Lung (tissue), 12 donors: ENCODE results near the gene AJAP1. TPM values are rescaled to one million over a fixed set of nuclear protein-coding genes. Genes with fewer than 3 reads are reported as not detected.

Source experiments
- ATAC-seq: fragments of 200-7000 bp; cut with Tn5 transposase; one replicate; pipeline ENCODE4 v1.9.1; 2020; ENCODE audit warnings: moderate number of reproducible peaks; ENCODE audit not compliant: insufficient read depth, low FRiP score
- DNase-seq, 3 donors: peaks; one replicate each; pipeline ENCODE4 v3.0.0-alpha.2; 2013 to 2017
- H3K27ac ChIP-seq, 2 donors: one replicate each; pipeline ENCODE4 v1.5.1; 2013; ENCODE audit warnings: mild to moderate bottlenecking in 2 of 2, moderate library complexity in 2 of 2, control low read depth in 1 of 2, inconsistent platforms in 1 of 2, low read depth in 1 of 2, low read length in 1 of 2
- H3K27me3 ChIP-seq, 3 donors: one replicate each; pipeline ENCODE4 v1.5.1; 2013; ENCODE audit warnings: low read length in 2 of 3; ENCODE audit not compliant: control insufficient read depth in 3 of 3, insufficient read depth in 3 of 3
- H3K36me3 ChIP-seq, 4 donors: one replicate each; pipeline ENCODE4 v1.5.1; 2013; ENCODE audit warnings: low read length in 4 of 4, mild to moderate bottlenecking in 1 of 4, moderate library complexity in 1 of 4; ENCODE audit not compliant: control insufficient read depth in 4 of 4, insufficient read depth in 4 of 4
- H3K4me1 ChIP-seq, 5 donors: one replicate each; pipeline ENCODE4 v1.5.1; 2013; ENCODE audit warnings: low read length in 5 of 5, mild to moderate bottlenecking in 2 of 5, moderate library complexity in 1 of 5; ENCODE audit not compliant: control insufficient read depth in 5 of 5, insufficient read depth in 5 of 5
- H3K4me3 ChIP-seq: one replicate; pipeline ENCODE4 v1.5.1; 2013; ENCODE audit warnings: mild to moderate bottlenecking, control low read depth, moderate library complexity
- H3K9ac ChIP-seq, 2 donors: one replicate each; pipeline ENCODE4 v1.5.1; 2013; ENCODE audit warnings: low read length in 2 of 2, control low read depth in 1 of 2; ENCODE audit not compliant: insufficient read depth in 1 of 2
- H3K9me3 ChIP-seq, 4 donors: one replicate each; pipeline ENCODE4 v1.5.1; 2013; ENCODE audit warnings: low read length in 3 of 4, mild to moderate bottlenecking in 1 of 4, moderate library complexity in 1 of 4; ENCODE audit not compliant: control insufficient read depth in 4 of 4, insufficient read depth in 3 of 4
- CTCF ChIP-seq: IDR thresholded peaks from 2 replicates; pipeline ENCODE4 v1.5.1; 2012; ENCODE audit warnings: mild to moderate bottlenecking; ENCODE audit errors: control extremely low read depth, extremely low read depth
- WGBS, 2 donors: extraction: QIAGEN DNeasy Blood & Tissue Kit; methylation state at CpG; one replicate each; pipeline ENCODE4 v1.1.7; 2013; 5-methylcytosine and 5-hydroxymethylcytosine counted together
- polyA plus RNA-seq, 2 donors: library from polyadenylated mRNA; stranded (reverse); fragments of 200-250 nt; gene quantifications; one replicate each; pipeline ENCODE4 v1.2.1, GENCODE V29; 2013
- total RNA-seq, 2 donors: library from RNA; depleted of rRNA in 1 of 2; stranded (reverse); fragments of >200 nt in 1 of 2; gene quantifications; one replicate each; pipeline ENCODE4 v1.2.1, GENCODE V29; 2014 to 2021
- donor health status: control.
- donor health status: control.
- donor health status: Bipolar disorder and iron deficiency.
- donor health status: healthy.
- donor health status: DM: yes; HTN: yes; CAD: no.

Gene AJAP1
- total and polyA plus RNA-seq, 4 donors: 0.05 to 0.77 (median 0.19) TPM

- Histone ChIP-seq H3K27ac (no peak overlapping the region), H3K36me3 (no peaks in the 10 kb centered on the region), H3K4me3 (no peak overlapping the region), H3K9me3 (peaks cover 0 to 7% (median 0%) of the 10 kb centered on the region in 4 donors), H3K27me3 (peaks cover 0 to 2% (median 0%) of the 10 kb centered on the region in 3 donors), H3K9ac (no peak overlapping the region), H3K4me1 (no peaks in the 10 kb centered on the region)
- 60 to 63% methylated on average over 5 of the region's 5 CpGs for WGBS, 2 donors
- no peak for ATAC-seq
- no peak for DNase-seq
- TF ChIP-seq CTCF: no peak
Measured at GRCh38 chr1:4621646-4622045, 32.8 kb upstream of the AJAP1 start.

- Histone ChIP-seq H3K9me3 (peaks cover 0 to 7% (median 0%) of the 10 kb centered on the region in 4 donors), H3K4me3 (no peak overlapping the region), H3K27ac (no peak overlapping the region), H3K4me1 (no peaks in the 10 kb centered on the region), H3K9ac (no peak overlapping the region), H3K27me3 (peaks cover 0 to 2% (median 0%) of the 10 kb centered on the region in 3 donors), H3K36me3 (no peaks in the 10 kb centered on the region)
- no peak for ATAC-seq
- WGBS, 2 donors: 89 to 92% methylated on average over 10 of the region's 10 CpGs
- no peak for DNase-seq
- TF ChIP-seq CTCF: no peak
Measured at GRCh38 chr1:4622821-4623220, 31.6 kb upstream of the AJAP1 start.

GRCh38 chr1:4624141-4624715 lies 30.2 kb upstream of the AJAP1 start:
- peaks cover 0 to 2% (median 0%) of the 10 kb centered on the region in 3 donors for H3K27me3 ChIP-seq
- H3K36me3 ChIP-seq: no peaks in the 10 kb centered on the region
- DNase-seq: no peak
- H3K9me3 ChIP-seq: peaks cover 0 to 7% (median 0%) of the 10 kb centered on the region in 4 donors
- no peak overlapping the region for H3K9ac ChIP-seq
- no peak overlapping the region for H3K27ac ChIP-seq
- H3K4me3 ChIP-seq: no peak overlapping the region
- WGBS, 2 donors: 85 to 92% methylated on average over 10 of the region's 10 CpGs
- no peaks in the 10 kb centered on the region for H3K4me1 ChIP-seq
- no peak for ATAC-seq
- TF ChIP-seq CTCF: no peak

- Histone ChIP-seq H3K27me3 (peaks cover 0 to 2% (median 0%) of the 10 kb centered on the region in 3 donors), H3K9ac (no peak overlapping the region), H3K27ac (no peak overlapping the region), H3K36me3 (no peaks in the 10 kb centered on the region), H3K4me3 (no peak overlapping the region), H3K4me1 (no peaks in the 10 kb centered on the region), H3K9me3 (peaks cover 0 to 7% (median 0%) of the 10 kb centered on the region in 4 donors)
- TF ChIP-seq CTCF: no peak
- 75 to 86% methylated on average over 9 of the region's 9 CpGs for WGBS, 2 donors
- DNase-seq: no peak
- ATAC-seq: no peak
Measured at GRCh38 chr1:4624801-4625200, 29.6 kb upstream of the AJAP1 start.
